ENCODE data around the gene OR2B2. TPM values are rescaled to one million over a fixed set of nuclear protein-coding genes. Genes with fewer than 3 reads are reported as not detected.

The OR2B2 gene
- total RNA-seq, 2 experiments from 2014 or later: not detected

- no peaks in the 10 kb centered on the region for H3K9me3 Mint-ChIP-seq
- H3K27me3 Mint-ChIP-seq: no peaks in the 10 kb centered on the region
- H3K4me1 Mint-ChIP-seq (ENCODE audit: low read depth): peaks cover 31% of the 10 kb centered on the region
- DNase-seq: peak; percentile 75
- peak overlapping the region; percentile 98 for H3K27ac Mint-ChIP-seq
- ChIA-PET CTCF (interaction anchor here (1.6 to 12.6 kb wide), 4 partner anchors 29 to 56 kb away, joined by 5 to 157 read pairs (median 26); a partner anchor contains a TSS), POLR2A (interaction anchor here (0.6 to 21.5 kb wide), 33 partner anchors 7 to 1845 kb away, joined by 3 to 1105 read pairs (median 10); a partner anchor contains a TSS)
- no peak for TF ChIP-seq CTCF (IDR thresholded peaks at IDR 0.05)
- H3K36me3 Mint-ChIP-seq (ENCODE audit: low read depth): peaks cover 15% of the 10 kb centered on the region
- peak overlapping the region; percentile 91 for H3K4me3 Mint-ChIP-seq
- intact Hi-C loops (cut with micrococcal nuclease): loop anchor here (2.0 kb wide), 2 partner anchors 27 to 57 kb away; a partner anchor contains a TSS
- peak; percentile 31 for ATAC-seq
Measured at GRCh38 chr6:27865850-27866356, 46.3 kb downstream of the OR2B2 start.

- Mint-ChIP-seq H3K27me3 (no peaks in the 10 kb centered on the region), H3K36me3 (ENCODE audit: low read depth) (peaks cover 15% of the 10 kb centered on the region), H3K9me3 (no peaks in the 10 kb centered on the region), H3K27ac (peak overlapping the region; percentile 98), H3K4me3 (peak overlapping the region; percentile 91), H3K4me1 (ENCODE audit: low read depth) (peaks cover 27% of the 10 kb centered on the region)
- intact Hi-C loops (cut with micrococcal nuclease): loop anchor here (2.0 kb wide), 1 partner anchor 26 kb away; a partner anchor contains a TSS
- ATAC-seq (peak; percentile 58), DNase-seq (peak; percentile 81)
- CTCF ChIA-PET: interaction anchor here (0.7 to 12.6 kb wide), 6 partner anchors 25 to 56 kb away, joined by 3 to 157 read pairs (median 9); a partner anchor contains a TSS
- TF ChIP-seq CTCF (IDR thresholded peaks at IDR 0.05): no peak
- POLR2A ChIA-PET: interaction anchor here (0.6 to 21.5 kb wide), 34 partner anchors 7 to 1844 kb away, joined by 3 to 1105 read pairs (median 8); a partner anchor contains a TSS
Measured at GRCh38 chr6:27864906-27865849, 47.0 kb downstream of the OR2B2 start.

- Mint-ChIP-seq H3K4me1 (ENCODE audit: low read depth) (peaks cover 27% of the 10 kb centered on the region), H3K4me3 (peak overlapping the region; percentile 91), H3K36me3 (ENCODE audit: low read depth) (peaks cover 15% of the 10 kb centered on the region), H3K27me3 (no peaks in the 10 kb centered on the region), H3K27ac (peak overlapping the region; percentile 98), H3K9me3 (no peaks in the 10 kb centered on the region)
- TF ChIP-seq CTCF (IDR thresholded peaks at IDR 0.05): no peak
- intact Hi-C loops (cut with micrococcal nuclease): loop anchor here (2.0 kb wide), 1 partner anchor 25 kb away; a partner anchor contains a TSS
- peak; percentile 54 for DNase-seq
- POLR2A ChIA-PET: interaction anchor here (0.7 to 21.5 kb wide), 28 partner anchors 7 to 1843 kb away, joined by 3 to 1105 read pairs (median 10); a partner anchor contains a TSS
- CTCF ChIA-PET: interaction anchor here (1.0 to 12.6 kb wide), 5 partner anchors 26 to 55 kb away, joined by 3 to 157 read pairs (median 13); a partner anchor contains a TSS
- no peak for ATAC-seq
Measured at GRCh38 chr6:27863962-27864905, 48.0 kb downstream of the OR2B2 start.

- peaks cover 15% of the 10 kb centered on the region for H3K36me3 Mint-ChIP-seq (ENCODE audit: low read depth)
- POLR2A ChIA-PET: interaction anchor here (0.7 to 21.5 kb wide), 7 partner anchors 11 to 717 kb away, joined by 5 to 1105 read pairs (median 48); a partner anchor contains a TSS
- no peak for TF ChIP-seq CTCF (IDR thresholded peaks at IDR 0.05)
- intact Hi-C loops (cut with micrococcal nuclease): no loop called here
- H3K9me3 Mint-ChIP-seq: no peaks in the 10 kb centered on the region
- H3K4me3 Mint-ChIP-seq: no peak overlapping the region
- peaks cover 22% of the 10 kb centered on the region for H3K4me1 Mint-ChIP-seq (ENCODE audit: low read depth)
- H3K27ac Mint-ChIP-seq: no peak overlapping the region
- DNase-seq (no peak), ATAC-seq (no peak)
- no peaks in the 10 kb centered on the region for H3K27me3 Mint-ChIP-seq
- CTCF ChIA-PET: interaction anchor here (1.3 to 12.6 kb wide), 2 partner anchors 14 to 33 kb away, joined by 4 to 157 read pairs; a partner anchor contains a TSS
Measured at GRCh38 chr6:27862396-27863066, 49.7 kb downstream of the OR2B2 start.

Measured in activated CD8-positive, alpha-beta T cell treated with anti-CD3 and anti-CD28 coated beads for 36 hours (primary cell).